Measurements from ENCODE around the gene RALGAPA2. TPM values are rescaled to one million over a fixed set of nuclear protein-coding genes. Genes with fewer than 3 reads are reported as not detected.

RALGAPA2 gene
- total and polyA plus RNA-seq, 2 of the 13 experiments (the other 11 are each of a cell fraction or from before 2014, with no cell fraction given) = 13.8 to 17.7 TPM

DNA sequence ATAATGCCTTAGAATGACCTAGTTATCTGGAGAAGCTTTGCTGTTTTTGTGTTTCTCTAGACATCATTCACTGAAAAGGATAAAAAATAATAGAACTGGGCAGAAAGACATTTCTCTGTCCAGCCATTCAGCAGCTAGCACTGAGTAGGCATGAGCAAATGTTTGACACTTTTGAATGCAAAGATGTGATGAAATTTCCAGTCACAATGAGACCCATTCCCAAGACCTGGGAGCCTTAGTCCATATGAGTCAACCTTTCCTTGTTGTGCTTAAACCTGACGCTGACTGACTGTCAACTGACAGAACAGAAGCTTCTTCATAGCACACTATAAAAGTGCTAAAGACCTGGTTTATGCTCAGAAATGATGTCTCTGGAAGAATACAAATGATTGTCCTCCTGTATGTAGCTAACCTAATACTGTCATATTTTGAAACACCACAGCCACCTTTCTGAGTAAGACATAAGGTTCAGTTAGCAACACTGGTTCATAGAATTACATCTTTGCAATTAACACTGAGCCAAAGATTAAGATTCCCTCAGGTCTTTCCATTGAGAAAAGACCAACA, 17.1 kb downstream of the RALGAPA2 start:
- H3K27ac ChIP-seq (ENCODE audit: extremely low read length, insufficient read depth, low read length) = no peak overlapping the region
- peaks cover 46% of the 10 kb centered on the region for H3K79me2 ChIP-seq (ENCODE audit: insufficient read depth, low read length)
- in situ Hi-C loops (cut with HindIII; ENCODE audit: extremely low pct_ligation_motif_present, low pct_unique_long_range_greater_than_20kb) = no loop called here
- BruUV-seq (replicated peaks) = no TSS peak
- no peak overlapping the region for H3K9ac ChIP-seq (ENCODE audit: insufficient read depth, low read depth, low read length)
- peak; percentile 82 for DNase-seq (ENCODE audit: low spot score)
- peaks cover 49% of the 10 kb centered on the region for H3K4me1 ChIP-seq (ENCODE audit: insufficient read depth, low read length)
- H3K36me3 ChIP-seq (replicated peaks in 1 of 2; ENCODE audit: control insufficient read depth in 1 of 2, insufficient read depth in 2 of 2, low read length in 2 of 2) = no peaks in the 10 kb centered on the region
- FAIRE-seq = no peak
- no peaks in the 10 kb centered on the region for H3K9me3 ChIP-seq (ENCODE audit: low read length)
- peak; percentile 64; the same call in 2 of the 3 replicates for ATAC-seq
- no peaks in the 10 kb centered on the region for H3K27me3 ChIP-seq (ENCODE audit: control insufficient read depth in 1 of 2, insufficient read depth in 2 of 2, low read length in 2 of 2)
- no peak overlapping the region for H3K4me3 ChIP-seq (replicated peaks in 1 of 3; ENCODE audit: insufficient read depth in 1 of 3, low read depth in 2 of 3, low read length in 3 of 3)
- no peak overlapping the region for H2AFZ ChIP-seq (ENCODE audit: low read length)
- intact Hi-C loops (cut with micrococcal nuclease; ENCODE audit: unreplicated experiment) = no loop called here
- no peak overlapping the region for H3K4me2 ChIP-seq (ENCODE audit: low read depth, low read length)
- peaks cover 9% of the 10 kb centered on the region; the same call in 1 of the 2 replicates for H4K20me1 ChIP-seq (ENCODE audit: insufficient read depth, low read length)
- CTCF ChIA-PET (ENCODE audit: low intra/inter-chr PET ratio, low total read pairs) = no interaction called here
- POLR2A ChIA-PET = interaction anchor here (2.1 kb wide), 1 partner anchor 17 kb away, joined by 16 read pairs; the partner anchor contains the start of gene RALGAPA2
- WGBS (ENCODE audit: low lambda C conversion rate) = 36% methylated on average over 1 of the region's 1 CpG
- TF ChIP-seq SOX13 (IDR thresholded peaks at IDR 0.05) (no peak), SOX13 (CRISPR knock-in tag; conservative IDR thresholded peaks at IDR 0.05 in 1 of 2, IDR thresholded peaks at IDR 0.05 in 1 of 2) (peak in 1 of 2 experiments; percentile 38; a peak in 1 of 4 replicates), MIER3 (CRISPR knock-in tag; IDR thresholded peaks at IDR 0.05; ENCODE audit: borderline replicate concordance) (peak; percentile 61; the same call in 1 of the 2 replicates), ZNF644 (CRISPR knock-in tag; IDR thresholded peaks at IDR 0.05; ENCODE audit: low read depth) (peak; percentile 96), MIER2 (CRISPR knock-in tag; IDR thresholded peaks at IDR 0.05) (peak; percentile 84), ZNF460 (CRISPR knock-in tag; IDR thresholded peaks at IDR 0.05; ENCODE audit: borderline replicate concordance) (no peak), ZNF549 (CRISPR knock-in tag; IDR thresholded peaks at IDR 0.05) (no peak)
- TF ChIP-seq, protein P1, sequence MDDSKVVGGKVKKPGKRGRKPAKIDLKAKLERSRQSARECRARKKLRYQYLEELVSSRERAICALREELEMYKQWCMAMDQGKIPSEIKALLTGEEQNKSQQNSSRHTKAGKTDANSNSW (CRISPR knock-in tag; IDR thresholded peaks at IDR 0.05; ENCODE audit: borderline replicate concordance) = no peak
- TF ChIP-seq, protein P2, sequence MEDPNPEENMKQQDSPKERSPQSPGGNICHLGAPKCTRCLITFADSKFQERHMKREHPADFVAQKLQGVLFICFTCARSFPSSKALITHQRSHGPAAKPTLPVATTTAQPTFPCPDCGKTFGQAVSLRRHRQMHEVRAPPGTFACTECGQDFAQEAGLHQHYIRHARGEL (CRISPR knock-in tag; IDR thresholded peaks at IDR 0.05) = no peak
- TF ChIP-seq, protein P3, sequence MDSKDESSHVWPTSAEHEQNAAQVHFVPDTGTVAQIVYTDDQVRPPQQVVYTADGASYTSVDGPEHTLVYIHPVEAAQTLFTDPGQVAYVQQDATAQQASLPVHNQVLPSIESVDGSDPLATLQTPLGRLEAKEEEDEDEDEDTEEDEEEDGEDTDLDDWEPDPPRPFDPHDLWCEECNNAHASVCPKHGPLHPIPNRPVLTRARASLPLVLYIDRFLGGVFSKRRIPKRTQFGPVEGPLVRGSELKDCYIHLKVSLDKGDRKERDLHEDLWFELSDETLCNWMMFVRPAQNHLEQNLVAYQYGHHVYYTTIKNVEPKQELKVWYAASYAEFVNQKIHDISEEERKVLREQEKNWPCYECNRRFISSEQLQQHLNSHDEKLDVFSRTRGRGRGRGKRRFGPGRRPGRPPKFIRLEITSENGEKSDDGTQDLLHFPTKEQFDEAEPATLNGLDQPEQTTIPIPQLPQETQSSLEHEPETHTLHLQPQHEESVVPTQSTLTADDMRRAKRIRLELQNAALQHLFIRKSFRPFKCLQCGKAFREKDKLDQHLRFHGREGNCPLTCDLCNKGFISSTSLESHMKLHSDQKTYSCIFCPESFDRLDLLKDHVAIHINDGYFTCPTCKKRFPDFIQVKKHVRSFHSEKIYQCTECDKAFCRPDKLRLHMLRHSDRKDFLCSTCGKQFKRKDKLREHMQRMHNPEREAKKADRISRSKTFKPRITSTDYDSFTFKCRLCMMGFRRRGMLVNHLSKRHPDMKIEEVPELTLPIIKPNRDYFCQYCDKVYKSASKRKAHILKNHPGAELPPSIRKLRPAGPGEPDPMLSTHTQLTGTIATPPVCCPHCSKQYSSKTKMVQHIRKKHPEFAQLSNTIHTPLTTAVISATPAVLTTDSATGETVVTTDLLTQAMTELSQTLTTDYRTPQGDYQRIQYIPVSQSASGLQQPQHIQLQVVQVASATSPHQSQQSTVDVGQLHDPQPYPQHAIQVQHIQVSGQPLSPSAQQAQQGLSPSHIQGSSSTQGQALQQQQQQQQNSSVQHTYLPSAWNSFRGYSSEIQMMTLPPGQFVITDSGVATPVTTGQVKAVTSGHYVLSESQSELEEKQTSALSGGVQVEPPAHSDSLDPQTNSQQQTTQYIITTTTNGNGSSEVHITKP (CRISPR knock-in tag; IDR thresholded peaks at IDR 0.05; ENCODE audit: low read depth) = no peak
- TF ChIP-seq, protein P4, sequence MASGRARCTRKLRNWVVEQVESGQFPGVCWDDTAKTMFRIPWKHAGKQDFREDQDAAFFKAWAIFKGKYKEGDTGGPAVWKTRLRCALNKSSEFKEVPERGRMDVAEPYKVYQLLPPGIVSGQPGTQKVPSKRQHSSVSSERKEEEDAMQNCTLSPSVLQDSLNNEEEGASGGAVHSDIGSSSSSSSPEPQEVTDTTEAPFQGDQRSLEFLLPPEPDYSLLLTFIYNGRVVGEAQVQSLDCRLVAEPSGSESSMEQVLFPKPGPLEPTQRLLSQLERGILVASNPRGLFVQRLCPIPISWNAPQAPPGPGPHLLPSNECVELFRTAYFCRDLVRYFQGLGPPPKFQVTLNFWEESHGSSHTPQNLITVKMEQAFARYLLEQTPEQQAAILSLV (CRISPR knock-in tag; IDR thresholded peaks at IDR 0.05; ENCODE audit: borderline replicate concordance) = no peak
- TF ChIP-seq, protein P5, sequence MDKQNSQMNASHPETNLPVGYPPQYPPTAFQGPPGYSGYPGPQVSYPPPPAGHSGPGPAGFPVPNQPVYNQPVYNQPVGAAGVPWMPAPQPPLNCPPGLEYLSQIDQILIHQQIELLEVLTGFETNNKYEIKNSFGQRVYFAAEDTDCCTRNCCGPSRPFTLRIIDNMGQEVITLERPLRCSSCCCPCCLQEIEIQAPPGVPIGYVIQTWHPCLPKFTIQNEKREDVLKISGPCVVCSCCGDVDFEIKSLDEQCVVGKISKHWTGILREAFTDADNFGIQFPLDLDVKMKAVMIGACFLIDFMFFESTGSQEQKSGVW (CRISPR knock-in tag; IDR thresholded peaks at IDR 0.05; ENCODE audit: borderline replicate concordance) = no peak
- TF ChIP-seq, protein P6, sequence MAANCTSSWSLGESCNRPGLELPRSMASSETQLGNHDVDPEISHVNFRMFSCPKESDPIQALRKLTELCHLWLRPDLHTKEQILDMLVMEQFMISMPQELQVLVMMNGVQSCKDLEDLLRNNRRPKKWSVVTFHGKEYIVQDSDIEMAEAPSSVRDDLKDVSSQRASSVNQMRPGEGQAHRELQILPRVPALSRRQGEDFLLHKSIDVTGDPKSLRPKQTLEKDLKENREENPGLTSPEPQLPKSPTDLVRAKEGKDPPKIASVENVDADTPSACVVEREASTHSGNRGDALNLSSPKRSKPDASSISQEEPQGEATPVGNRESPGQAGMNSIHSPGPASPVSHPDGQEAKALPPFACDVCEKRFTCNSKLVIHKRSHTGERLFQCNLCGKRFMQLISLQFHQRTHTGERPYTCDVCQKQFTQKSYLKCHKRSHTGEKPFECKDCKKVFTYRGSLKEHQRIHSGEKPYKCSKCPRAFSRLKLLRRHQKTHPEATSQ (CRISPR knock-in tag; IDR thresholded peaks at IDR 0.05; ENCODE audit: borderline replicate concordance) = no peak
- TF ChIP-seq, protein P7, sequence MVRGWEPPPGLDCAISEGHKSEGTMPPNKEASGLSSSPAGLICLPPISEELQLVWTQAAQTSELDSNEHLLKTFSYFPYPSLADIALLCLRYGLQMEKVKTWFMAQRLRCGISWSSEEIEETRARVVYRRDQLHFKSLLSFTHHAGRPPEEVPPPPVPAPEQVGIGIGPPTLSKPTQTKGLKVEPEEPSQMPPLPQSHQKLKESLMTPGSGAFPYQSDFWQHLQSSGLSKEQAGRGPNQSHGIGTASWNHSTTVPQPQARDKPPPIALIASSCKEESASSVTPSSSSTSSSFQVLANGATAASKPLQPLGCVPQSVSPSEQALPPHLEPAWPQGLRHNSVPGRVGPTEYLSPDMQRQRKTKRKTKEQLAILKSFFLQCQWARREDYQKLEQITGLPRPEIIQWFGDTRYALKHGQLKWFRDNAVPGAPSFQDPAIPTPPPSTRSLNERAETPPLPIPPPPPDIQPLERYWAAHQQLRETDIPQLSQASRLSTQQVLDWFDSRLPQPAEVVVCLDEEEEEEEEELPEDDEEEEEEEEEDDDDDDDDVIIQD (CRISPR knock-in tag; IDR thresholded peaks at IDR 0.05; ENCODE audit: low read depth) = peak; percentile 35; the same call in 1 of the 2 replicates

Data from HepG2 (cell line).